GM23338 (cell line): ENCODE data around the gene PTK6. TPM values are rescaled to one million over a fixed set of nuclear protein-coding genes. Genes with fewer than 3 reads are reported as not detected.

Source experiments
- ATAC-seq: fragments of 200-7000 bp; cut with Tn5 transposase; 3 replicates; pipeline ENCODE4 v1.9.1; 2020
- DNase-seq: peaks from one replicate; pipeline ENCODE4 v3.0.0-alpha.2; 2015; ENCODE audit warnings: low spot score
- H2AFZ ChIP-seq: fragments of 200-600 bp; sonication (generic); 2 replicates; pipeline ENCODE4 v1.8.0; 2016; ENCODE audit warnings: antibody characterized with exemption, mild to moderate bottlenecking, moderate library complexity
- H3F3A ChIP-seq: fragments of 200-600 bp; sonication (generic); replicated peaks from 2 replicates; pipeline ENCODE4 v1.8.0; 2017; ENCODE audit warnings: antibody characterized with exemption, mixed run types, low read depth
- H3K27ac ChIP-seq: fragments of 200-600 bp; sonication (generic); 2 replicates; pipeline ENCODE4 v1.6.1; 2016; ENCODE audit warnings: low read depth
- H3K27me3 ChIP-seq: fragments of 200-600 bp; sonication (generic); 2 replicates; pipeline ENCODE4 v1.8.0; 2016; ENCODE audit warnings: mild to moderate bottlenecking, mixed run types, moderate library complexity; ENCODE audit not compliant: insufficient read depth
- H3K36me3 ChIP-seq: fragments of 200-600 bp; sonication (generic); 2 replicates; pipeline ENCODE4 v1.8.0; 2016; ENCODE audit warnings: mild to moderate bottlenecking; ENCODE audit not compliant: insufficient read depth
- H3K4me1 ChIP-seq: fragments of 200-600 bp; sonication (generic); 2 replicates; pipeline ENCODE4 v1.8.0; 2016; ENCODE audit warnings: mild to moderate bottlenecking, moderate library complexity; ENCODE audit not compliant: insufficient read depth
- H3K4me2 ChIP-seq: fragments of 200-600 bp; sonication (generic); 2 replicates; pipeline ENCODE4 v1.7.1; 2017; ENCODE audit warnings: mixed run types
- H3K4me3 ChIP-seq: fragments of 200-600 bp; sonication (generic); 2 replicates; pipeline ENCODE4 v1.6.1; 2016; ENCODE audit warnings: mixed run types
- H3K79me2 ChIP-seq: fragments of 200-600 bp; sonication (generic); replicated peaks from 2 replicates; pipeline ENCODE4 v1.8.0; 2017; ENCODE audit warnings: mild to moderate bottlenecking; ENCODE audit not compliant: insufficient read depth
- H3K9me2 ChIP-seq: fragments of 200-600 bp; sonication (generic); 2 replicates; pipeline ENCODE4 v1.8.0; 2017; ENCODE audit not compliant: insufficient read depth
- H4K20me1 ChIP-seq: fragments of 200-600 bp; sonication (generic); replicated peaks from 2 replicates; pipeline ENCODE4 v1.8.0; 2017; ENCODE audit warnings: mild to moderate bottlenecking; ENCODE audit not compliant: insufficient read depth
- H3K27ac Mint-ChIP-seq: 2 replicates; pipeline ENCODE4 v1.8.0; 2020; ENCODE audit warnings: inconsistent platforms, mild to moderate bottlenecking, moderate library complexity, mixed read lengths
- H3K27me3 Mint-ChIP-seq: 3 replicates; pipeline ENCODE4 v1.8.0; 2022; ENCODE audit warnings: low read depth, mild to moderate bottlenecking, moderate library complexity, mixed read lengths, inconsistent platforms; ENCODE audit not compliant: insufficient read depth, poor library complexity
- H3K36me3 Mint-ChIP-seq: 3 replicates; pipeline ENCODE4 v1.8.0; 2021; ENCODE audit warnings: low read depth, mild to moderate bottlenecking, inconsistent platforms, moderate library complexity, mixed read lengths
- H3K4me1 Mint-ChIP-seq: 3 replicates; pipeline ENCODE4 v1.8.0; 2020; ENCODE audit warnings: mild to moderate bottlenecking, inconsistent platforms, mixed read lengths
- H3K4me3 Mint-ChIP-seq: 3 replicates; pipeline ENCODE4 v1.8.0; 2021; ENCODE audit warnings: moderate library complexity, mild to moderate bottlenecking, inconsistent platforms, mixed read lengths
- H3K9me3 Mint-ChIP-seq: 3 replicates; pipeline ENCODE4 v1.8.0; 2020; ENCODE audit warnings: moderate library complexity, mild to moderate bottlenecking, inconsistent platforms, mixed read lengths
- CREB1 ChIP-seq: fragments of 250-450 bp; sonication (Bioruptor Pico); IDR thresholded peaks from 2 replicates; pipeline ENCODE4 v1.5.0; 2020; ENCODE audit warnings: low read depth, mild to moderate bottlenecking, moderate library complexity
- NANOG ChIP-seq: IDR thresholded peaks from 2 replicates; pipeline ENCODE4 v1.6.1; 2016; ENCODE audit warnings: antibody characterized with exemption, borderline replicate concordance
- REST ChIP-seq: IDR thresholded peaks from one replicate; pipeline ENCODE4 v1.6.1; 2018; ENCODE audit warnings: antibody characterized with exemption; ENCODE audit not compliant: unreplicated experiment
- STAT1 ChIP-seq: IDR thresholded peaks from one replicate; pipeline ENCODE4 v1.6.1; 2016; ENCODE audit warnings: antibody characterized with exemption; ENCODE audit not compliant: unreplicated experiment
- polyA plus RNA-seq: library from polyadenylated mRNA; unstranded; fragments of >200 nt; fragmentation: Nextera tagmentation; extraction: Ambion mirVana; gene quantifications from 2 replicates; pipeline ENCODE4 v1.2.1, GENCODE V29; 2016
- total RNA-seq: library from RNA; depleted of rRNA; stranded (reverse); fragments of >200 nt; shearing (Covaris generic); gene quantifications from 2 replicates; pipeline ENCODE4 v1.2.3, GENCODE V29; 2014
- TF ChIP-seq, protein P1 (sequence below), 2 experiments: fragments of 200-600 bp in 1 of 2; sonication (generic) in 1 of 2; conservative IDR thresholded peaks; 2 replicates each; pipeline versions ENCODE4 v1.5.1 to v1.6.1; 2016 to 2017; ENCODE audit warnings: antibody characterized with exemption in 2 of 2, low read depth in 2 of 2, mild to moderate bottlenecking in 2 of 2, moderate library complexity in 1 of 2

Gene PTK6
- total and polyA plus RNA-seq, 2 experiments from 2014 or later: 0.28 TPM; not detected in 1

- TF ChIP-seq REST (no peak), NANOG (no peak)
- TF ChIP-seq, protein P1, sequence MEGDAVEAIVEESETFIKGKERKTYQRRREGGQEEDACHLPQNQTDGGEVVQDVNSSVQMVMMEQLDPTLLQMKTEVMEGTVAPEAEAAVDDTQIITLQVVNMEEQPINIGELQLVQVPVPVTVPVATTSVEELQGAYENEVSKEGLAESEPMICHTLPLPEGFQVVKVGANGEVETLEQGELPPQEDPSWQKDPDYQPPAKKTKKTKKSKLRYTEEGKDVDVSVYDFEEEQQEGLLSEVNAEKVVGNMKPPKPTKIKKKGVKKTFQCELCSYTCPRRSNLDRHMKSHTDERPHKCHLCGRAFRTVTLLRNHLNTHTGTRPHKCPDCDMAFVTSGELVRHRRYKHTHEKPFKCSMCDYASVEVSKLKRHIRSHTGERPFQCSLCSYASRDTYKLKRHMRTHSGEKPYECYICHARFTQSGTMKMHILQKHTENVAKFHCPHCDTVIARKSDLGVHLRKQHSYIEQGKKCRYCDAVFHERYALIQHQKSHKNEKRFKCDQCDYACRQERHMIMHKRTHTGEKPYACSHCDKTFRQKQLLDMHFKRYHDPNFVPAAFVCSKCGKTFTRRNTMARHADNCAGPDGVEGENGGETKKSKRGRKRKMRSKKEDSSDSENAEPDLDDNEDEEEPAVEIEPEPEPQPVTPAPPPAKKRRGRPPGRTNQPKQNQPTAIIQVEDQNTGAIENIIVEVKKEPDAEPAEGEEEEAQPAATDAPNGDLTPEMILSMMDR (conservative IDR thresholded peaks at IDR 0.05; ENCODE audit: low read depth in 2 of 2): no peak
Observed at GRCh38 chr20:63502671-63503172, 34.5 kb downstream of the PTK6 start (continued).

GRCh38 chr20:63501818-63502670, 35.1 kb downstream of the PTK6 start:
- Histone ChIP-seq H3K36me3 (no peaks in the 10 kb centered on the region), H3K27me3 (peaks cover 27% of the 10 kb centered on the region), H2AFZ (peak overlapping the region; percentile 47; the same call in 1 of the 2 replicates), H4K20me1 (no peaks in the 10 kb centered on the region), H3K27ac (no peak overlapping the region), H3K4me1 (peaks cover 11% of the 10 kb centered on the region), H3K4me3 (peak overlapping the region; percentile 47; the same call in 1 of the 2 replicates), H3K9me2 (no peaks in the 10 kb centered on the region), H3F3A (no peaks in the 10 kb centered on the region), H3K79me2 (no peaks in the 10 kb centered on the region), H3K4me2 (peak overlapping the region; percentile 71)
- peaks cover 18% of the 10 kb centered on the region; the same call in 1 of the 3 replicates for H3K9me3 Mint-ChIP-seq
- no peaks in the 10 kb centered on the region; the same call in 2 of the 3 replicates for H3K36me3 Mint-ChIP-seq
- ATAC-seq (peak; percentile 30), DNase-seq (peak; percentile 85)
- TF ChIP-seq CREB1 (CRISPR knock-in tag) (peak; percentile 93), STAT1 (no peak)
- H3K27ac Mint-ChIP-seq: no peak overlapping the region
- H3K27me3 Mint-ChIP-seq: peaks cover 23% of the 10 kb centered on the region
- peak overlapping the region; percentile 27; the same call in 2 of the 3 replicates for H3K4me3 Mint-ChIP-seq
- peaks cover 2% of the 10 kb centered on the region; the same call in 1 of the 3 replicates for H3K4me1 Mint-ChIP-seq
